Epidermal melanocyte (primary cell): ENCODE measurements around the gene RAB17.
A peak's percentile ranks its signal among the peaks of the same experiment; 100 is the strongest.
"Not testable (repeated sequence)": the region's sequence is repeated elsewhere in the genome, so short reads cannot be mapped to it uniquely, and the experiment has no call there.

Experiments
- DNase-seq: peaks from one replicate; pipeline ENCODE4 v3.0.0; 2011; ENCODE audit warnings: low spot score; ENCODE audit not compliant: insufficient read length

RAB17 gene

GRCh38 chr2:237625216-237625705 lies 34.7 kb upstream of the RAB17 start:
- no peak for DNase-seq

DNA sequence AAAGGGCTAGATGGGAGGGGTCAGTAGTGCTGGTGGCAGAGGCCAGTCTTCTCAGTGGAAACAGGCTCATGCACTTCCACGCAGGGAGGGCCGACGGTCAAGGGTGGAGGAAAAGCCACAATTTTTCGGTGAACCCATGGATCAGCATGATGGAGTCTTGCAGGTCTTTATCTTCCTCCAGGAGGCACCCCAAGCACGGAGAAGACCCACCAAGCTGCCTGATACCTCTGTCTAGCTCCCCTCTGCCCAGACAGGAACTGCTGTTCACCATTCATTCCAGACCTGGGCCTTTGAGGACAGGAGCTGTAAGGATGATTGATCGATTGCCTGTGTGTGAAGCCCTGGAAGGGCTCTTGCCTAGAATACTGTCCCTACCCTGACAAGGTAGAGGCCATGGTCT lies 34.0 kb upstream of the RAB17 start:
- DNase-seq: no peak

DNA sequence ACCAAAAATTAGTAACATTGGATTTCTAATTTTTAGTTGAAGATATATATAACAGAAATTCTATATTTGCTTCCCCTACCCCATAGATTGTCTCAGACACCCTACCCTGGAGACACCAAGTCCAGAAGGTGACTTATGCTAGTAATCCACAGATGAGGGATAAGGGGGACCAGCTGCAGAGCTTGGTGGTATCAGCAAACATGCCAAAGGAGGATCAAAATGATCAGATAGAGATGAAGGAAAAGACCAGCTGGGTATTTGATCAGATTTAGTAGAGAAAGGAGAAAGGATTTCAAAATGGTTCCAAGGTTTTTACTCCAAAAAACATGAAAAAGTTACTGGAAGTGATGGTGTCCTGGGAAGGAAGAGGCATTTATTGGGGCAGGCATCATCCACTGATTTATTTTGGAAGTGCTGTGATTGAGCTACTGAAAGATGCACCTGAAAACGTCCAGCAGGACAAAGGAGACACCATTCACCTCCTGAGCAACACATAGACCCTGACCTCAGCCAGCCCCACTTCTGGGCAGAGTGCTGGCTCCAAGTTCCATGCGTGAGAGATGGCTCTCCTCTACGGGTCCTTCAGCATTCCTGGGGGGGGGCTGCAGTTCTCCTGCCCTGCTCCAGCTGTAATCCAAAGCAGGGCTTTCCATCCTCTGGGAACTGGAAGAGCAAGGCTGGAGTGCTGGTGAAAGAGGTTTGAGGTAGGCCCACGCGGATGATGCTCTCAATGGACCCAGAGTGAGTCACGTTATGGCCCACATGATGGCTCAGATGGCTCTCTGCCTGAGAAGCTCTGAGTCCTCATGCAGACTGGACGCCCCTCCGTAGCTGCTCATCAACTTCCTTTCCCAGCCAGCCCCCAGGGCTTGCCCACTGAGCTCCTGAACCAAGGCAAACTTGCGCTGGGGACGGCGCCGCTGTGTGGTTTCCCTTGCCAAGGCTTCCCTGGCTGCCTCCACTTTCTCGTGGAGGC lies 33.2 kb upstream of the RAB17 start:
- no peak for DNase-seq

DNA sequence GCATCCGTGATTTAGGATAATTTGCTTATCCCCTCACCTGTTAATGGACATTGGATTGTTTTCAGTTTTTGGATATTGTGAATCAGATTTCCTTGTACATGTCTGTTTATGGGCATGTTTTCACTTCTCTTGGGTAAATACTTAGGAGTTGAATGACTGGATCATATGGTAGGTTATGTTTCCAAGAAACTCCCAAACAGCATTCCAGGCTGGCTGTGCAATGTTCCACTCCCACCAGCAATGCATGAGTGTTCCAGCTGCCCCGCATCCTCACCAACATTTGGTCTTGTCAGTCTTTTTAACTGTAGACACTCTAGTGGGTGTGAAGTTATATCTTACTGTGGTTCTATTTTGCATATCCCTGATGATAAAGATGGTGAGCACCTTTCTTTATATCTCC lies 27.9 kb upstream of the RAB17 start:
- DNase-seq: no peak

GRCh38 chr2:237617587-237617982 lies 27.1 kb upstream of the RAB17 start:
- no peak for DNase-seq

- DNase-seq: peak; percentile 71
Measured at GRCh38 chr2:237616734-237617586, 26.4 kb upstream of the RAB17 start.

DNA sequence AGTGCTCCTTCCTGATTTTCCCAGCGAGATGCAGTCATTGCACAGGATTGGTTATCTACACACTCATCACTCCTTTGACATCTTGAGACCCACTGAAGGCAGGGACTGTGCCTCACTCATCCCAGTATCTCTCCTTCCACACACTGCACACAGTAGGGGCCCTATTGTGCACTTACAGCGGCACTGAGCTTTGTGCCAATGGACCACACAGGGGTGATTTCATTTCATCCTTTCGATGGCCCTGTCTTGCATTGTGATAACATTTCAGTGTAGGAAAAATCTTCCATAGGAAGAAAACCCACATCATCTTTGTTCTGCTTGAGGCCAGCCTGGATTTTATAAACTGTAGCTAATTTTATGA lies 25.8 kb upstream of the RAB17 start:
- no peak for DNase-seq

- no peak for DNase-seq
Measured at GRCh38 chr2:237615631-237616249, 25.2 kb upstream of the RAB17 start.

DNA sequence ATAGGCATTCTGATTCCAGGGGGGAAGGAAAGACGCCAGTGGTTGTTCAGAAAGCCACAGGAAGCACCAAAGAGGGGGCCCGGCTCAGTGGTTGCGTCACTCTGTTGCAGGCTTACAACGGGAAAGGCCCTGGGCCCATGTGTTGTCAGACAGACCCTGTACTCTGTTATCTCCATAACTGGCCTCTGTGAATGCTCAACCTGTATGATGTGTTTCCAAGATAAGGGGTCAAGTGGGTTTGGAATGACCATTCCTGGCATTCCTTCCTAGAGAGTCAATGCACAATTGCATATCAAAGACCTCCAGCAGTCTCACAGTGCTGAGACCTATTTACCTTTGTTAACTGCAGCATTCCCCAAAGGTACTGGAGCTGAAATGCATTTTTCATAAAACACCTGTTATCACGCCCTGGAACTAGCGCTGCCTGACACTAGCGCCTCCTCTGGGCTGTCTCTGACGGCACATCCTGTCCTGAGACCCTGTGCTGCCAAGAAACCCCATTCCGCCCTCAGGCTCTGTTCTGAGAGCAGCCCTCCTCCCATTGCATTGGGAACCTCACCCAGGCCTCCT lies 23.7 kb upstream of the RAB17 start:
- no peak for DNase-seq

- DNase-seq: no peak
Measured at GRCh38 chr2:237613679-237614078, 23.1 kb upstream of the RAB17 start.

DNA sequence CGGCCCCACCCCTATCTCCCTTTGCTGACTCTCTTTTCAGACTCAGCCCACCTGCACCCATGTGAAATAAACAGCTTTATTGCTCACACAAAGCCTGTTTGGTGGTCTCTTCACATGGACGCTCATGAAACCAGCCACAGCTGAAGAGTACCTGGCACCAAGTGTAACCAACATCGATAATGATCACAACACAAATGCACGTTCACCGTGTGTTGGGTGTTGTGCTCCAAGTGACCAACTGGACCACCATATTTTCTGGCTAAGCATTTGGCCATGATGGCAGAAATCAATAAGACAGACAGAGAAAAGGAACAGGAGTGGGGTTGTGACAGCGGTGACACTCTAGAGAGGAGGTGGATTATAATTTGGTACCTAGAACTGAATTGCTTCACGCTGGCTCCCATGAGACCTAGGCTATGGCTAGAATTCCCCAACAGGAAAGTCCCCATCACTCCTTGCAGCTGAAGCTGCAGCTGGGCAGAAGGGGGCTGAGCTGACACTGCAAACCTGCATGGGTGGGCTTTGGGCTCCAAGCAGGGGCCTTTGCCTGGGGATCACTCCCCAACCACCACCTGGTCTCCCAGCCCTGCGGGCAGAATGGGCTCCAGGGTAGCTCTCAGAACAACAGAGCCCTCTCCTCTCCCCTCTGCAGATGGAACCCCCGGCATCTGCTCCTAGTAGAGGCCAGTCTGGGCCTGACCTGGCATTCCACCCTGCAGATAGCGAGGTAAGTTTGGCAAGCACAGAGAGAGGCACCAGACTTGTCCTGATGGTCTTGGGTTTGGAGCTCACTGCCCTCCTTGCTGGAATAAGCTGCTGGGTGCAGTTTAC lies 22.2 kb upstream of the RAB17 start:
- no peak for DNase-seq

- not testable (repeated sequence) for DNase-seq
Measured at GRCh38 chr2:237606522-237606921, 16.0 kb upstream of the RAB17 start.

DNA sequence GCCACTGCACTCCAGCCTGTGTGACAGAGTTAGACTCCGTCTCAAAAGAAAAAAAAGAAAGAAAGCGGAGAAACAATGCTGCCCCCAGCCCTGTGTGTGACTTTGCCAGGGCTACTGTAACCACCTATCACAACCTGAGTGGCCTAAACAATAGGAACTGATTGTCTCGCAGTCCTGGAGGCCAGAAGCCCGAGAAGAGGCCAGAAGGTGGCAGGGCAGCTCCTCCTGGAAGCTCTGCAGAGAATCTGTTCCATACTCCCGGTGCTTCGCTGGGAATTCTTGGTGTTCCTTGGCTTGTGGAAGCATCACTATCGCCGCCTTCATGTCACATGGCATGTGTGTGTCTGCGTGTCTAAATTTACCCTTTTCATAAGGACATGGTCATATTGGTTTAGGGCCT lies 14.4 kb upstream of the RAB17 start:
- DNase-seq: no peak

DNA sequence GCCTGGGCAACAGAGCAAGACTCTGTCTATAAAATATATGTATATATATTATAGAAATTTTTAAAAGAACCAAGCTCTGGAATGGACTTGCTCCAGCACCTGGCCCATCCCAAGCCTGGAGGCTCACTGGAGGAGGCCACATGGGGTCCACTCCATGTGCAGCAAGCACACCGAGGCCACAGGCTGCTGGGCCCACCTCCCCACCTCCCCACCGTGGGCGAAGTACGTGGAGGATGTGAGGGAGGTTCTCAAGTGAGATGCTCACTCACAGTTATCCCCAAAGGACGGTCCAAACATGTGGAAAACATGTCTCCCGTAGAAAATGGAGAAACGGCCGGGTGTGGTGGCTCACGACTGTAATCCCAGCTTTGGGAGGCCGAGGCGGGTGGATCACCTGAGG lies 13.9 kb upstream of the RAB17 start:
- DNase-seq: no peak

- peak; percentile 81 for DNase-seq
Measured at GRCh38 chr2:237603718-237604362, 13.3 kb upstream of the RAB17 start.

DNA sequence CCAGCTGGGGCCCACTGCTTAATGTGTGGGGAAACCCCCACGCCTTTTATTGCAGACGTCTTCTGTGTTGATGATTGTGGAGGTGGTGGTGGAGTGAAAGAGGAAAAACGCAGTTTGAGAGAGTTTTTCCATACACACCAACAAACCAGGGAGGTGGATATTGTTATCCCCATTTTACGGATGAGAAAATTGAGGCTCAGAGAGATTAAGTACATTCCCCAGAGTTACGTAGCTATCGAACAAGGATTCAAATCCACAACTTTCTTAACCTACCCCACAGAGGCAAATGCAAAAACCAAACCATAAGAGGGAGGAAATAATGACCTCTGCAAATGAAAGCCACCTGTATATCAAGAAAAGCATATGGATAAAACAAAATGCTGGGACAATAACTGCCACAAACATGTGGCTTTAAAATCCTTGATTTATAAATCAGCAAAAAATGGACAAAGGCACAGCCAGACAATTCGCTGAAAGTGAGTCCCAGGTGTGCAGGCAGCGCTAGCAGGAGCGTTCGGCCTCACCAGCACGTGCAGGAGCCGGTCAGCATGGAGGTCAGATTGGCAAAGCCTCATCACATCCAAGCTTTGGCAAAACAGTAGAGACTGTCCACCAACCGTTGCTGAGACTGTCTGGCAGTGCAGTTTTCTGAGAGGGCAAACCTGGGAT lies 12.6 kb upstream of the RAB17 start:
- DNase-seq: no peak

GRCh38 chr2:237602409-237602808 lies 11.9 kb upstream of the RAB17 start:
- no peak for DNase-seq

- no peak for DNase-seq
Measured at GRCh38 chr2:237601453-237602116, 11.1 kb upstream of the RAB17 start.
